ENCODE results near the gene RABEPK.

- TF ChIP-seq CTCF (IDR thresholded peaks at IDR 0.05; ENCODE audit: low read depth, low read length, missing input control) = no peak
- no peak for TF ChIP-seq JUND (IDR thresholded peaks at IDR 0.05)
- no peak for TF ChIP-seq NR2F2 (IDR thresholded peaks at IDR 0.05)
- no peak for TF ChIP-seq ZBTB33 (IDR thresholded peaks at IDR 0.05)
- TF ChIP-seq TAF1 (conservative IDR thresholded peaks at IDR 0.05) = no peak
- TF ChIP-seq RAD21 (IDR thresholded peaks at IDR 0.05) = no peak
- TF ChIP-seq SP1 (IDR thresholded peaks at IDR 0.05) = no peak
- no peak for TF ChIP-seq EGR1 (IDR thresholded peaks at IDR 0.05; ENCODE audit: low read depth in 2 of 2)
- no peak for TF ChIP-seq MAX (IDR thresholded peaks at IDR 0.05)
- TF ChIP-seq HNF4G (IDR thresholded peaks at IDR 0.05) = no peak
- TF ChIP-seq REST (IDR thresholded peaks at IDR 0.05) = no peak
Measured at GRCh38 chr9:125239631-125240597, 39.6 kb downstream of the RABEPK start.
